ENCODE measurements around the gene TPCN2.

Gene TPCN2

DNA sequence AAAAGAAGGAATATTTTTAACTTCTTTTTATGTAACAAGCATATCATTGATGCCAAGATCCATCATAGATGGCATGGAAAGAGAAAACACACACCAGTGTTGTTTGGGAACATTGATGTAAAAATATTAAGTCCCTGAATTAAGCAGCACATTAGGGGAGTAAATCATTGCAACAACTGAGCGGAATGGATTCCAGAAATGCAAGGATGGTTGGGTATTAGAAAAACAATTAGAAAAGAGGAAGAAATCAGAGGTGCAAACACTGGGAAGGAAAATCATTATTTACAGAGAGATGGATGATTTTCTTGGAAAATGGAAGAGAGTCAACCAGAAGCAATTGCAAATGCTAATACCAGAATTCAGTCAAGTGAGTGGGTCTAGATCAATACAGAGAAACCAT, 115.1 kb downstream of the TPCN2 start:
- Histone ChIP-seq H3K9me3 (ENCODE audit: insufficient read depth, low read length) (peaks cover 5% of the 10 kb centered on the region; the same call in 1 of the 2 replicates), H3K27ac (ENCODE audit: low read depth, low read length) (no peak overlapping the region), H3K9ac (ENCODE audit: low read length) (no peak overlapping the region), H3K36me3 (ENCODE audit: low read length) (no peaks in the 10 kb centered on the region), H3K79me2 (ENCODE audit: insufficient read depth, low read length) (no peaks in the 10 kb centered on the region), H3K27me3 (ENCODE audit: low read length) (no peaks in the 10 kb centered on the region), H3K9me2 (replicated peaks; ENCODE audit: insufficient read depth, low read length) (no peaks in the 10 kb centered on the region), H3K4me3 (ENCODE audit: insufficient read depth, low read length, poor library complexity, severe bottlenecking) (no peak overlapping the region), H3F3A (ENCODE audit: insufficient read depth) (no peaks in the 10 kb centered on the region), H3K4me2 (ENCODE audit: low read depth, low read length, poor library complexity, severe bottlenecking) (no peak overlapping the region), H4K20me1 (ENCODE audit: low read depth, low read length) (no peaks in the 10 kb centered on the region), H2AFZ (ENCODE audit: low read depth, low read length, severe bottlenecking) (no peak overlapping the region)
- TF ChIP-seq EZH2phosphoT487 (conservative IDR thresholded peaks at IDR 0.05; ENCODE audit: low read length) = no peak
- TF ChIP-seq, protein P1, sequence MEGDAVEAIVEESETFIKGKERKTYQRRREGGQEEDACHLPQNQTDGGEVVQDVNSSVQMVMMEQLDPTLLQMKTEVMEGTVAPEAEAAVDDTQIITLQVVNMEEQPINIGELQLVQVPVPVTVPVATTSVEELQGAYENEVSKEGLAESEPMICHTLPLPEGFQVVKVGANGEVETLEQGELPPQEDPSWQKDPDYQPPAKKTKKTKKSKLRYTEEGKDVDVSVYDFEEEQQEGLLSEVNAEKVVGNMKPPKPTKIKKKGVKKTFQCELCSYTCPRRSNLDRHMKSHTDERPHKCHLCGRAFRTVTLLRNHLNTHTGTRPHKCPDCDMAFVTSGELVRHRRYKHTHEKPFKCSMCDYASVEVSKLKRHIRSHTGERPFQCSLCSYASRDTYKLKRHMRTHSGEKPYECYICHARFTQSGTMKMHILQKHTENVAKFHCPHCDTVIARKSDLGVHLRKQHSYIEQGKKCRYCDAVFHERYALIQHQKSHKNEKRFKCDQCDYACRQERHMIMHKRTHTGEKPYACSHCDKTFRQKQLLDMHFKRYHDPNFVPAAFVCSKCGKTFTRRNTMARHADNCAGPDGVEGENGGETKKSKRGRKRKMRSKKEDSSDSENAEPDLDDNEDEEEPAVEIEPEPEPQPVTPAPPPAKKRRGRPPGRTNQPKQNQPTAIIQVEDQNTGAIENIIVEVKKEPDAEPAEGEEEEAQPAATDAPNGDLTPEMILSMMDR (IDR thresholded peaks at IDR 0.05; ENCODE audit: insufficient read depth, low read length, poor library complexity, severe bottlenecking) = no peak

DNA sequence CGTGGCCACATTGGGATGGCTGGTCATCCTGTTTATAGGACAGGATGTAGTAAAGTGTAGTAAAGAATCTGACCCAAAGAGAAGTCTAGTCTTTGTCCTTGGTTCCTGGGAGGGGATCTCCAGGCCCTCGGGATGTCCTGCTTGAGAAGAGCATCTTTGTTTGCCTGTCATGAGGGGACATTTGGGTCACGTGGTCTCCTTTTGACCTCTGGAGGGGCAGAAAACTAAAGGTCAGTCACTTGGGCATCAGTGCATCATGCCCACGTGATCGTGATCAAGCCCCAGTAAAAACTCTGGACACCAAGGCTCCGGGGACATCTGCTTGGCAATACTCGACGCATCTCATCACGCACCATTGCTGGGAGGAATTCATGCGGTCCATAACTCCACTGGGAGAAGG, 116.1 kb downstream of the TPCN2 start:
- no peaks in the 10 kb centered on the region for H3K27me3 ChIP-seq (ENCODE audit: low read length)
- no peak overlapping the region for H3K9ac ChIP-seq (ENCODE audit: low read length)
- H4K20me1 ChIP-seq (ENCODE audit: low read depth, low read length) = no peaks in the 10 kb centered on the region
- no peaks in the 10 kb centered on the region for H3K36me3 ChIP-seq (ENCODE audit: low read length)
- H3K4me3 ChIP-seq (ENCODE audit: insufficient read depth, low read length, poor library complexity, severe bottlenecking) = no peak overlapping the region
- no peak overlapping the region for H3K27ac ChIP-seq (ENCODE audit: low read depth, low read length)
- H3K79me2 ChIP-seq (ENCODE audit: insufficient read depth, low read length) = no peaks in the 10 kb centered on the region
- H3F3A ChIP-seq (ENCODE audit: insufficient read depth) = no peaks in the 10 kb centered on the region
- H3K9me3 ChIP-seq (ENCODE audit: insufficient read depth, low read length) = peaks cover 5% of the 10 kb centered on the region; the same call in 1 of the 2 replicates
- H2AFZ ChIP-seq (ENCODE audit: low read depth, low read length, severe bottlenecking) = no peak overlapping the region
- TF ChIP-seq EZH2phosphoT487 (conservative IDR thresholded peaks at IDR 0.05; ENCODE audit: low read length) = no peak
- TF ChIP-seq, protein P1 (IDR thresholded peaks at IDR 0.05; ENCODE audit: insufficient read depth, low read length, poor library complexity, severe bottlenecking) = no peak
- H3K4me2 ChIP-seq (ENCODE audit: low read depth, low read length, poor library complexity, severe bottlenecking) = no peak overlapping the region
- no peaks in the 10 kb centered on the region for H3K9me2 ChIP-seq (replicated peaks; ENCODE audit: insufficient read depth, low read length)

DNA sequence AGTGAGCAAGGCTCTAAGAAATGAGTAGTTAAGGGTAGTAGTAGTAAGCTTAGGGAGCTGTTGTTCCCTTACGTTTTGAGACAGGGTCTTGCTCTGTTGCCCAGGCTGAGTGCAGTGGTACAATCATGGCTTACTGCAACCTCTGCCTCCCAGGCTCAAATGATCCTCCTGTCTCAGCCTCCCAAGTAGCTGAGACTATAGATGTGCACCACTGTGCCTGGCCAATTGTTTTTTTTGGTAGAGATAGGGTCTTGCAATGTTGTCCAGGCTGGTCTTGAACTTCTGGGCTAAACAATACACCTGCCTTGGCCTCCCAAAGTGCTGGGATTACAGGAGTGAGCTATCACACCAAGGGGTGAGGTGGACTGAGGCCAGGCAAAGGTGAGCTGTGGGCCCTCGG, 117.0 kb downstream of the TPCN2 start:
- H2AFZ ChIP-seq (ENCODE audit: low read depth, low read length, severe bottlenecking) = no peak overlapping the region
- H3K9me3 ChIP-seq (ENCODE audit: insufficient read depth, low read length) = peaks cover 5% of the 10 kb centered on the region; the same call in 1 of the 2 replicates
- H3K4me3 ChIP-seq (ENCODE audit: insufficient read depth, low read length, poor library complexity, severe bottlenecking) = no peak overlapping the region
- TF ChIP-seq, protein P1 (IDR thresholded peaks at IDR 0.05; ENCODE audit: insufficient read depth, low read length, poor library complexity, severe bottlenecking) = no peak
- TF ChIP-seq EZH2phosphoT487 (conservative IDR thresholded peaks at IDR 0.05; ENCODE audit: low read length) = no peak
- H4K20me1 ChIP-seq (ENCODE audit: low read depth, low read length) = no peaks in the 10 kb centered on the region
- H3F3A ChIP-seq (ENCODE audit: insufficient read depth) = no peaks in the 10 kb centered on the region
- no peak overlapping the region for H3K27ac ChIP-seq (ENCODE audit: low read depth, low read length)
- no peaks in the 10 kb centered on the region for H3K27me3 ChIP-seq (ENCODE audit: low read length)
- H3K36me3 ChIP-seq (ENCODE audit: low read length) = no peaks in the 10 kb centered on the region
- no peaks in the 10 kb centered on the region for H3K79me2 ChIP-seq (ENCODE audit: insufficient read depth, low read length)
- H3K9me2 ChIP-seq (replicated peaks; ENCODE audit: insufficient read depth, low read length) = no peaks in the 10 kb centered on the region
- H3K4me2 ChIP-seq (ENCODE audit: low read depth, low read length, poor library complexity, severe bottlenecking) = no peak overlapping the region
- H3K9ac ChIP-seq (ENCODE audit: low read length) = no peak overlapping the region

Data from SU-DHL-6 (cell line).